Heart left ventricle (tissue), 16 donors: Measurements from ENCODE around the gene FA2H. TPM values are rescaled to one million over a fixed set of nuclear protein-coding genes. Genes with fewer than 3 reads are reported as not detected.

Experiments
- ATAC-seq, 4 donors: fragments of 200-7000 bp; cut with Tn5 transposase; one replicate each; pipeline ENCODE4 v1.9.1; 2020 to 2022; ENCODE audit warnings: moderate library complexity in 4 of 4, mild to moderate bottlenecking in 3 of 4, moderate number of reproducible peaks in 1 of 4
- DNase-seq, 5 donors: peaks; one replicate each; pipeline ENCODE4 v3.0.0-alpha.2; 2020
- H3K27ac ChIP-seq, 12 donors: fragments of 200-600 bp; sonication (generic) in 4 of 12; one replicate each; pipeline versions ENCODE4 v1.5.0 to v1.8.0; 2016 to 2022; ENCODE audit warnings: mild to moderate bottlenecking in 2 of 12
- H3K27me3 ChIP-seq, 9 donors: fragments of 200-600 bp; sonication (generic) in 2 of 9; one replicate each; pipeline versions ENCODE4 v1.5.1 to v1.8.0; 2016 to 2022; ENCODE audit warnings: mild to moderate bottlenecking in 3 of 9
- H3K36me3 ChIP-seq, 9 donors: fragments of 200-600 bp; sonication (generic) in 2 of 9; one replicate each; pipeline versions ENCODE4 v1.5.0 to v1.8.0; 2018 to 2022; ENCODE audit warnings: mild to moderate bottlenecking in 2 of 9
- H3K4me1 ChIP-seq, 12 donors: fragments of 200-600 bp; sonication (generic) in 4 of 12; one replicate each; pipeline versions ENCODE4 v1.5.0 to v1.8.0; 2016 to 2022; ENCODE audit warnings: mild to moderate bottlenecking in 3 of 12
- H3K4me3 ChIP-seq, 12 donors: fragments of 200-600 bp; sonication (generic) in 4 of 12; one replicate each; pipeline versions ENCODE4 v1.5.0 to v1.8.0; 2017 to 2022; ENCODE audit warnings: mild to moderate bottlenecking in 9 of 12, moderate library complexity in 4 of 12
- H3K9me3 ChIP-seq, 12 donors: fragments of 200-600 bp; sonication (generic) in 4 of 12; one replicate each; pipeline versions ENCODE4 v1.5.0 to v1.8.0; 2016 to 2022; ENCODE audit warnings: mild to moderate bottlenecking in 1 of 12
- POLR2A ChIP-seq, 2 donors: fragments of 450-650 bp; IDR thresholded peaks; one replicate each; pipeline ENCODE4 v1.6.1; 2017; ENCODE audit warnings: antibody characterized with exemption in 2 of 2, mild to moderate bottlenecking in 2 of 2, moderate library complexity in 2 of 2
- WGBS, 4 donors: extraction: QIAGEN DNeasy Blood & Tissue Kit in 2 of 4; methylation state at CpG; one replicate each; pipeline versions ENCODE4 v1.1.5 to v1.1.7; 2013 to 2018; 5-methylcytosine and 5-hydroxymethylcytosine counted together
- intact Hi-C, 10 donors: fragments of 100-400 bp; cut with DNase I; formaldehyde crosslinking; loops; one replicate each; pipeline versions ENCODE4 v1.11.1 to v1.14.2; 2022
- polyA plus RNA-seq, 2 donors: library from polyadenylated mRNA; stranded (reverse); fragments of 200-250 nt; gene quantifications; one replicate each; pipeline ENCODE4 v1.2.3, GENCODE V29; 2013
- total RNA-seq, 9 donors: library from RNA; depleted of rRNA in 2 of 9; stranded (reverse); fragments of >200 nt in 2 of 9; fragmentation: NEBNext Ultra II Directional in 3 of 9; extraction: Animal tissue kit (Norgen Biotek cat#: 25700) in 3 of 9; gene quantifications; one replicate each; pipeline versions ENCODE4 v1.1.0 to v1.2.4, GENCODE V29; 2016 to 2023
- TF ChIP-seq, protein P1 (sequence below), 12 donors: fragments of 200-600 bp; sonication (generic) in 4 of 12; IDR thresholded peaks; one replicate each; pipeline versions ENCODE4 v1.5.0 to v1.8.0; 2018 to 2022; ENCODE audit warnings: antibody characterized with exemption in 12 of 12, mild to moderate bottlenecking in 5 of 12
- donor health status: ischemic (EF 13 %, LVEDD 7.1; RV severe dilation, severe dysfunction).
- donor health status: healthy with polysubstance abuse.
- donor health status: DM: no; HTN: yes; CAD: no.
- donor health status: DM: no; HTN: no; CAD: no.
- donor health status: ischemic (EF 25% LVEDD 6.9; RV normal size, moderate dysfunction).
- donor health status: ischemic (EF 25% LVEDD 5.7; RV mildly dilated, moderate dysfunction).
- donor health status: healthy.
- donor health status: DM: yes; HTN: yes; CAD: no.
- donor health status: ischemic (EF 35%, LVEDD 5.7; RV mildly dilated, moderate dysfunction).
- donor health status: nonischemic (EF 11% LVEDD 7.7; RV severe dilation, severe dysfunction).
- donor health status: DM: yes; HTN: yes; CAD: no.
- donor health status: PGD.
- donor health status: ischemic (EF 29% LVEDD 5.4; RV normal size, mild dysfunction).
- donor health status: nonischemic (EF 23%, LVEDD 6.1; RV moderate dilation, normal function).

FA2H gene
- total and polyA plus RNA-seq, 11 donors, result 0.04 to 1.9 (median 0.39) TPM; not detected in 7

DNA sequence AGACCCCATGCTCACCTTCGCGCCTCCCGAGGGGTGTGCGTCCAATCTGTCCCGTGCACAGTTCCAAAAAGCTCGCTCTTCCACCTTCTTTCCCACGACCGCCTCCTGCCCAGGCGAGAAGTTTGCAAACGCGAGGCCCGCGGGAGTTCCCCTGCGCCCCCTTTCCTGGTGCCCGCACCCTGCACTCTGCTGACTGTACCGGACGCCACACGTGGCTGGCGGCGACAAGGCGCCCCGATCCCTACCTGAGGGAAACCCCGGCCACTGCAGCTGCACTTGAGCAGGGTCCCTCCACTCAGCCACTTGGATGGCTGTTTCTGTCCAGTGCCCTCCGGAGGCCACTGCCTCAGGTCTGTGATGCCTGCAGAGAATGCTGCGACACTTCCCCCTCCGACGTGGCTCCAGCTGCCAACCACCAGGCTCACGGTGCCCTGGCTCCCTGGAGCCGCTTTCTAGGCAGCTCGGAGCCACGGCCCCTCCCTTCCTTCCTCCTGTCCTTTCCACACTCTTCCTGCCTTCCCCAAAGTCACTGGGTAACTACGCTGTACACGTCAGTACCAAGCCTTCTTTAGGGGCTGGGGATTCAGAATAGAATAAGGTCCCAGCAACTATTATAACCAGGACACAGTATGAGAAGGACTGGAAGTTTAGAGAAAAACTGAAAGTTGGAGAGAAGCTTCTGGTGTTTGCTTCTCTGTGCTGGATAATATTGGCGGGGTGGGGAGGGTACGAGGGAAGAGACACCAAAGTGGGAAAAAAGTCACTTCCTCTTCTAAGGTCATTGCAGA is 74.0 kb downstream of the FA2H start, which contains the start of gene MLKL:
Gene MLKL, minus strand, starts transcription at position 425 of the 788 bp plus-strand sequence. CDS start 5,105 bp downstream, outside the sequence.
- Histone ChIP-seq H3K9me3 (no peaks in the 10 kb centered on the region), H3K36me3 (peaks cover 0 to 5% (median 0%) of the 10 kb centered on the region in 9 donors), H3K27ac (peak within 1 kb of the TSS; percentile 73 to 99 (median 87)), H3K27me3 (no peaks in the 10 kb centered on the region), H3K4me1 (peaks cover 0 to 56% (median 7%) of the 10 kb centered on the region in 12 donors), H3K4me3 (peak within 1 kb of the TSS; percentile 49 to 95 (median 84))
- DNase-seq (peak; percentile 47 to 83 (median 74)), ATAC-seq (peak; percentile 70 to 91 (median 83))
- intact Hi-C loops, result loop anchor here in 2 of 10 donors (2.0 to 10.0 kb wide), 2 partner anchors 34 to 434 kb away; partner anchors contain the start of gene RFWD3 (in 1 of the 2)
- 2 to 3% (median 3%) methylated on average over 25 to 35 of the region's 35 CpGs for WGBS, 4 donors
- TF ChIP-seq, protein P1, sequence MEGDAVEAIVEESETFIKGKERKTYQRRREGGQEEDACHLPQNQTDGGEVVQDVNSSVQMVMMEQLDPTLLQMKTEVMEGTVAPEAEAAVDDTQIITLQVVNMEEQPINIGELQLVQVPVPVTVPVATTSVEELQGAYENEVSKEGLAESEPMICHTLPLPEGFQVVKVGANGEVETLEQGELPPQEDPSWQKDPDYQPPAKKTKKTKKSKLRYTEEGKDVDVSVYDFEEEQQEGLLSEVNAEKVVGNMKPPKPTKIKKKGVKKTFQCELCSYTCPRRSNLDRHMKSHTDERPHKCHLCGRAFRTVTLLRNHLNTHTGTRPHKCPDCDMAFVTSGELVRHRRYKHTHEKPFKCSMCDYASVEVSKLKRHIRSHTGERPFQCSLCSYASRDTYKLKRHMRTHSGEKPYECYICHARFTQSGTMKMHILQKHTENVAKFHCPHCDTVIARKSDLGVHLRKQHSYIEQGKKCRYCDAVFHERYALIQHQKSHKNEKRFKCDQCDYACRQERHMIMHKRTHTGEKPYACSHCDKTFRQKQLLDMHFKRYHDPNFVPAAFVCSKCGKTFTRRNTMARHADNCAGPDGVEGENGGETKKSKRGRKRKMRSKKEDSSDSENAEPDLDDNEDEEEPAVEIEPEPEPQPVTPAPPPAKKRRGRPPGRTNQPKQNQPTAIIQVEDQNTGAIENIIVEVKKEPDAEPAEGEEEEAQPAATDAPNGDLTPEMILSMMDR (IDR thresholded peaks at IDR 0.05), result no peak
- no peak for TF ChIP-seq POLR2A (IDR thresholded peaks at IDR 0.05)

DNA sequence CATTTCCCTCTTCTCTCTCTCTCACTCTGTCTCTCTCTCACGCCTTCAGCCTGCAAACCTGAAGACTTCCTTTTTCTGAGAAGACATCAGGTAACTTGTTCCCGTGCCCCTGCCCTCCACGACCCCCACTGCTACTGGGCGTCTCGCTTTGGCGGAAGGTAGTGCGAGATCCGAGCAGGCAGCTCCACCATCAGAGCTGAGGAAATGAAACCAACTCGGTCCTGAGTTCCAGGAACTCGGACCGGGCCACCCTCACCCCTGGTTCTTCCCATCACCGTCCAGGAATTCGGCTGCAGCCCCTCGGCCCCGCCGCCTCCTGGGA is 74.5 kb downstream of the FA2H start:
- DNase-seq, result peak in 3 of 5 donors; percentile 15 to 31 (median 29)
- Histone ChIP-seq H3K27me3 (no peaks in the 10 kb centered on the region), H3K4me1 (peaks cover 0 to 57% (median 7%) of the 10 kb centered on the region in 12 donors), H3K36me3 (peaks cover 0 to 11% (median 0%) of the 10 kb centered on the region in 9 donors), H3K4me3 (peak overlapping the region; percentile 49 to 95 (median 84)), H3K9me3 (no peaks in the 10 kb centered on the region), H3K27ac (peak overlapping the region; percentile 73 to 99 (median 87))
- peak; percentile 21 to 62 (median 37) for ATAC-seq
- WGBS, 4 donors, result 2 to 7% (median 3%) methylated on average over 16 of the region's 16 CpGs
- intact Hi-C loops, result loop anchor here in 2 of 10 donors (2.0 to 10.0 kb wide), 2 partner anchors 33 to 435 kb away; partner anchors contain the start of gene RFWD3 (in 1 of the 2)
- TF ChIP-seq, protein P1 (IDR thresholded peaks at IDR 0.05), result no peak
- TF ChIP-seq POLR2A (IDR thresholded peaks at IDR 0.05), result no peak

DNA sequence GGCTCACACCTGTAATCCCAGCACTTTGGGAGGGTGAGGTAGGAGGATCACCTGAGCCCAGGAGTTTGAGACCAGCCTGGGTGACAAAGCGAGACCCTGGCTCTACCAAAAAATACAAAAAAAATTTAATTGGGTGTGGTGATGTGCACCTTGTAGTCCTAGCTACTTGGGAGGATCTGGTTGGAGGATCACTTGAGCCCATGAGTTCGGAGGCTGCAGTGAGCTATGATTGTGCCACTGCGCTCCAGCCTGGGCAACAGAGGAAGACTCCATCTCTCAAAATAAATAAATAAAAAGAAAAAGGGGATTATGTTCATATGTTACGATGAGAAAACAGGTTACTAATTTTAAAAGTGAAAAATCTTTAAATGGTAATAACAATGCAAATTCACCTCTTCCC is 75.0 kb downstream of the FA2H start:
- Histone ChIP-seq H3K27ac (peak overlapping the region in 11 of 12 donors; percentile 81 to 99 (median 87)), H3K4me3 (peak overlapping the region; percentile 49 to 95 (median 84)), H3K27me3 (no peaks in the 10 kb centered on the region), H3K4me1 (peaks cover 0 to 57% (median 7%) of the 10 kb centered on the region in 12 donors), H3K9me3 (no peaks in the 10 kb centered on the region), H3K36me3 (peaks cover 0 to 15% (median 1%) of the 10 kb centered on the region in 9 donors)
- DNase-seq (no peak), ATAC-seq (no peak)
- WGBS, 4 donors, result 71 to 83% (median 76%) methylated on average over 4 of the region's 4 CpGs
- TF ChIP-seq, protein P1 (IDR thresholded peaks at IDR 0.05), result no peak
- no peak for TF ChIP-seq POLR2A (IDR thresholded peaks at IDR 0.05)
- intact Hi-C loops, result loop anchor here in 2 of 10 donors (2.0 to 10.0 kb wide), 2 partner anchors 33 to 435 kb away; partner anchors contain the start of gene RFWD3 (in 1 of the 2)

DNA sequence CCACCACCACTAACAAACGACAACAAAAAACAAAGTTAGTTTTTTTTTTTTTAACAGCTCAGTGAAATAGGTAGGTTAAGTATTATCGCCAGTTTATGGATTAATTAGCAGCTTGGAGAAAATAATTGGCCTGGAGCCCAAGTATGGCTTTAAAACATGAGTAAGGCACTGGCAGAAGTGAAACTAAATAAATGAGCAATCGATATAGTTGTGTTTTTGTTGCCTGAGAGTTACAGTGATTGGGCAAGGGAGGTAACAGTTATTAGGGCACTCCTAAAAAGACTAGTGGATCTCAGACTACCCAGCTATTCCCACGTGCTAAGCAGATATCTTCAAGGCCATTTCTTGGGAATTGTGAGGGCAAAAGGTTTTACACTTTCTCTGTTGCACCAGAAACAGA is 76.4 kb downstream of the FA2H start:
- H3K36me3 ChIP-seq, result peaks cover 0 to 29% (median 7%) of the 10 kb centered on the region in 9 donors
- TF ChIP-seq POLR2A (IDR thresholded peaks at IDR 0.05), result no peak
- TF ChIP-seq, protein P1 (IDR thresholded peaks at IDR 0.05), result no peak
- intact Hi-C loops, result no loop called here
- 63 to 75% (median 71%) methylated on average over 4 of the region's 4 CpGs for WGBS, 4 donors
- ATAC-seq, result no peak
- H3K4me1 ChIP-seq, result peaks cover 0 to 57% (median 7%) of the 10 kb centered on the region in 12 donors
- H3K27me3 ChIP-seq, result no peaks in the 10 kb centered on the region
- no peaks in the 10 kb centered on the region for H3K9me3 ChIP-seq
- peak overlapping the region in 1 of 12 donors; percentile 99 for H3K27ac ChIP-seq
- H3K4me3 ChIP-seq, result peak overlapping the region in 2 of 12 donors; percentile 19 to 95
- no peak for DNase-seq
